ENCODE results near the gene ADGRG7.

- TF ChIP-seq POLR2AphosphoS5 (IDR thresholded peaks at IDR 0.05) (no peak), POLR2A (IDR thresholded peaks at IDR 0.05) (no peak), CTCF (IDR thresholded peaks at IDR 0.05) (no peak)
Measured at GRCh38 chr3:100719136-100719535, 109.7 kb downstream of the ADGRG7 start.
